Type B pancreatic cell (in vitro differentiated cells): Measurements from ENCODE around the gene ZPLD1. TPM values are rescaled to one million over a fixed set of nuclear protein-coding genes. Genes with fewer than 3 reads are reported as not detected.

Source experiments
- DNase-seq: peaks from one replicate; pipeline ENCODE4 v3.0.0; 2021; ENCODE audit warnings: mixed read lengths; ENCODE audit not compliant: unreplicated experiment; ENCODE audit errors: extremely low spot score
- H3K27ac Mint-ChIP-seq: 2 replicates; pipeline ENCODE4 v1.8.0; 2021; ENCODE audit warnings: mild to moderate bottlenecking, mixed read lengths
- H3K27me3 Mint-ChIP-seq: 2 replicates; pipeline ENCODE4 v1.8.0; 2021; ENCODE audit warnings: mixed read lengths
- H3K36me3 Mint-ChIP-seq: 2 replicates; pipeline ENCODE4 v1.8.0; 2021; ENCODE audit warnings: mixed read lengths
- H3K4me1 Mint-ChIP-seq: one replicate; pipeline ENCODE4 v1.8.0; 2021; ENCODE audit warnings: mixed read lengths; ENCODE audit not compliant: unreplicated experiment
- H3K4me3 Mint-ChIP-seq: 2 replicates; pipeline ENCODE4 v1.8.0; 2021; ENCODE audit warnings: mild to moderate bottlenecking, mixed read lengths
- H3K9me3 Mint-ChIP-seq: 2 replicates; pipeline ENCODE4 v1.8.0; 2021; ENCODE audit warnings: mixed read lengths
- CTCF ChIP-seq: fragments of 200-600 bp; sonication (generic); conservative IDR thresholded peaks from 2 replicates; pipeline ENCODE4 v1.5.0; 2021; ENCODE audit warnings: antibody characterized with exemption, mild to moderate bottlenecking
- total RNA-seq: library from RNA; stranded (reverse); gene quantifications from 2 replicates; pipeline ENCODE4 v1.2.1, GENCODE V29; 2021; ENCODE audit warnings: low replicate concordance

Gene ZPLD1
- total RNA-seq, 1 donor from 2014 or later, result 1.5 TPM

DNA sequence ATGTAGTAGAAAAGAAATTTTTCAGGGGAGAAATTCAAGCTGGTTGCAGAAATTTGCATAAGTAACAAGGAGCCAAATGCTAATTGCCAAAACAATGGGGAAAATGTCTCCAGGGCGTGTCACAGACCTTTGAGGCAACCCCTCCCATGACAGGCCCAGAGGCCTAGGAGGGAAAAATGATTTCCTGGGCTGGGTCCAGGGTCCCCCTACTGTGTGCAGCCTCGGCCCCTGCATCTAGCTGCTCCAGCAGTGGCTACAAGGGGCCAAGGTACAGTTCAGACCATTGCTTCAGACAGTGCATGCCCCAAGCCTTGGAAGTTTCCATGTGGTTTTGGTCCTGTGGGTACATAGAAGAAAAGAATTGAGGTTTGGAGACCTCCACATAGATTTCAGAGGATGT lies 70.7 kb downstream of the ZPLD1 start:
- TF ChIP-seq CTCF, result no peak
- H3K4me1 Mint-ChIP-seq, result no peaks in the 10 kb centered on the region
- no peak overlapping the region for H3K27ac Mint-ChIP-seq
- no peak for DNase-seq
- no peaks in the 10 kb centered on the region for H3K36me3 Mint-ChIP-seq
- peaks cover 4% of the 10 kb centered on the region for H3K27me3 Mint-ChIP-seq
- H3K9me3 Mint-ChIP-seq, result no peaks in the 10 kb centered on the region
- H3K4me3 Mint-ChIP-seq, result no peak overlapping the region

DNA sequence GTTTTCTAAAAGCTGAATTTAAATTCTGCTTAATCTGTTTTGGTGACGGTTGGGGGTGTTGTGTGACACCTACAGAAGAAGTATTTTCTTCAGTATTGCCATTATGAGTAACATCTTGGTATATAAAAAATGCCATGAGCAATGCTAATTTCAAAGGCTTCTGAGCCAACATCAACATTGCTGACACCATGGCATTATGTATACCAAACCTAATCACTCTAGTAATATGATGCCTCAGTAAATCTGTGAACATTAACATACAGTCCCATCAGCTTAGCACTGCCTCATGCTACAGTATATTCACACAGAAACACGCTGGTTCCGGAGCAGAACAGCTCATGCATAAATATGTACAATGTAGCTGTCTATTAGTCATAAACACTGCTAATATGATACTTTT lies 75.8 kb downstream of the ZPLD1 start:
- H3K4me3 Mint-ChIP-seq, result peak overlapping the region; percentile 12
- H3K27ac Mint-ChIP-seq, result peak overlapping the region; percentile 53
- H3K27me3 Mint-ChIP-seq, result peaks cover 4% of the 10 kb centered on the region
- peaks cover 7% of the 10 kb centered on the region for H3K9me3 Mint-ChIP-seq
- H3K4me1 Mint-ChIP-seq, result peaks cover 15% of the 10 kb centered on the region
- H3K36me3 Mint-ChIP-seq, result no peaks in the 10 kb centered on the region
- no peak for TF ChIP-seq CTCF
- DNase-seq, result no peak

DNA sequence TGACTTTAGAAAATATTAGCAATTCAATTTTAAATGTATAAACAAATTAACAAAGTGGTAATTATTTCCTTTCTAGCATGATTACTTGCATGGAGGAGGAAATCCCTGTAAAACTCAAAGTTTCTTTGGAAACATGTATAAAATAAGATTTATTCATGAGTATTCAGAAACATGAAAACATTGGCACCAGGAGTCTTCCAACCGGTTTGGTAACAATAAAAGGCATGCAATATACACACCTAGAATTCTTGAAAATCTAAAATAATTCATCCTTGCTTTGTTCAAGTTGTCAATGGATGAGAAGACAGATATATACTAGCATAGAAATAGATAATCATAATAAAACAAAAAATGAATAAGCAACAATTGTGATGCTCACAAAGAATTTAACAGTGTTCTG lies 76.4 kb downstream of the ZPLD1 start:
- H3K27me3 Mint-ChIP-seq, result peaks cover 4% of the 10 kb centered on the region
- peak overlapping the region; percentile 12 for H3K4me3 Mint-ChIP-seq
- H3K9me3 Mint-ChIP-seq, result peaks cover 7% of the 10 kb centered on the region
- DNase-seq, result no peak
- no peak for TF ChIP-seq CTCF
- H3K4me1 Mint-ChIP-seq, result peaks cover 15% of the 10 kb centered on the region
- peak overlapping the region; percentile 53 for H3K27ac Mint-ChIP-seq
- H3K36me3 Mint-ChIP-seq, result no peaks in the 10 kb centered on the region

DNA sequence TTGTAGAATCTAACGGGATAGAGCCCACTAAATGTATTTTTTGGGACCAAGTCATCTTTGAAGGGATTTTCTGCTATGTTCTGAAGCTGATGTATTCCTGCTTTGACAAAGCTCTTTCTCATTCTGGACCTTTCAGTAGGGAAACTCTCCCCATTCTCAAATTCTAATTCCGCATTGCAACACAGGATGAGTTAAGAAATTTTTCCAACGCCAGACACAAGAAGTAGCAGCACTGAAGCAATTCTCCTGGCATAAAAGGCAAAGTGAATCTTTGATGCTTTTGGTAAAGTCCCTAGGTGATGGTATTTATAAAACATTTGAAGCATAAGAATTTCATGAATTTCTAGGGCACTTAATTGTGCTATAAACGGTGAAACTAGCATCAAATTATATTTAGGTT lies 76.8 kb downstream of the ZPLD1 start:
- Mint-ChIP-seq H3K4me1 (peaks cover 15% of the 10 kb centered on the region), H3K4me3 (peak overlapping the region; percentile 12), H3K36me3 (no peaks in the 10 kb centered on the region), H3K27ac (peak overlapping the region; percentile 53), H3K9me3 (peaks cover 7% of the 10 kb centered on the region), H3K27me3 (no peaks in the 10 kb centered on the region)
- no peak for TF ChIP-seq CTCF
- DNase-seq, result no peak

- Mint-ChIP-seq H3K4me3 (peak overlapping the region; percentile 30), H3K27ac (peak overlapping the region; percentile 18), H3K36me3 (no peaks in the 10 kb centered on the region), H3K4me1 (peaks cover 15% of the 10 kb centered on the region), H3K9me3 (peaks cover 7% of the 10 kb centered on the region), H3K27me3 (no peaks in the 10 kb centered on the region)
- DNase-seq, result no peak
- TF ChIP-seq CTCF, result no peak
Measured at GRCh38 chr3:102512734-102513504, 78.1 kb downstream of the ZPLD1 start.
